Measurements from ENCODE around the gene PRPF19. TPM values are rescaled to one million over a fixed set of nuclear protein-coding genes. Genes with fewer than 3 reads are reported as not detected.

The PRPF19 gene
- total RNA-seq, 1 donor from 2014 or later: 120 TPM

DNA sequence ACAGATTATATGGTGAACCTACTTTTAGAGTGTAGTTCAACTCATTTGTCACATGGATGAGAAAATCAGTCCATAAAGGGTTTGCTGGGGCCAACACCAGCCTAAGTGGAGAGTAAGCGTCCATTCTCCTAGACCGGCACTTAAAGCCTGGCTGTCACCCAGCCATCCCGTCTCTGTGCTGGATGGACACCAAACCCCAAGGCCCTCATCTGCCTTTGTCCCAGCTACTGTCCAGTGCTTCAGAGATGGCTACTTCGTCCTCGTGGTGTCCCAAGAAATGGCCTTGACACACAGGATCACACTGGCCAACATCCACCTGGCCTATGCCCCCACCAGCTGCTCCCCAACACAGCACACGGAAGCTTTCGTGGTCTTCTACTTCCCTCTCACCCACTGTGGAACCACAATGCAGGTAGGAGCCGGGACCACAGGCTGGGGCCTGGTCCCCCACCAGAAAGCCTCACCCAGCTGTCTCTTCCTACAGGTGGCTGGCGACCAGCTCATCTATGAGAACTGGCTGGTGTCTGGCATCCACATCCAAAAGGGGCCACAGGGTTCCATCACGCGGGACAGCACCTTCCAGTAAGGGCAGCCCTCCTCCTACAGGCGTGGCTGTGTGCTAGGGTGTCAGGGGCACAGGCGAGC, 35.5 kb downstream of the PRPF19 start:
- Mint-ChIP-seq H3K9me3 (no peaks in the 10 kb centered on the region), H3K27me3 (no peaks in the 10 kb centered on the region), H3K4me3 (no peak overlapping the region), H3K27ac (no peak overlapping the region), H3K36me3 (no peaks in the 10 kb centered on the region), H3K4me1 (ENCODE audit: unreplicated experiment) (no peaks in the 10 kb centered on the region)
- no peak for TF ChIP-seq CTCF (conservative IDR thresholded peaks at IDR 0.05)
- no peak for DNase-seq (ENCODE audit: extremely low spot score, unreplicated experiment)

- no peak overlapping the region for H3K27ac Mint-ChIP-seq
- no peak overlapping the region for H3K4me3 Mint-ChIP-seq
- DNase-seq (ENCODE audit: extremely low spot score, unreplicated experiment): no peak
- no peaks in the 10 kb centered on the region for H3K4me1 Mint-ChIP-seq (ENCODE audit: unreplicated experiment)
- no peaks in the 10 kb centered on the region for H3K27me3 Mint-ChIP-seq
- H3K9me3 Mint-ChIP-seq: no peaks in the 10 kb centered on the region
- TF ChIP-seq CTCF (conservative IDR thresholded peaks at IDR 0.05): no peak
- no peaks in the 10 kb centered on the region for H3K36me3 Mint-ChIP-seq
These were observed 36.1 kb downstream of the PRPF19 start for GRCh38 chr11:60870276-60870675.

GRCh38 chr11:60869451-60869825, 36.9 kb downstream of the PRPF19 start:
- TF ChIP-seq CTCF (conservative IDR thresholded peaks at IDR 0.05): no peak
- no peak for DNase-seq (ENCODE audit: extremely low spot score, unreplicated experiment)
- peaks cover 2% of the 10 kb centered on the region for H3K4me1 Mint-ChIP-seq (ENCODE audit: unreplicated experiment)
- no peak overlapping the region for H3K4me3 Mint-ChIP-seq
- no peak overlapping the region for H3K27ac Mint-ChIP-seq
- H3K36me3 Mint-ChIP-seq: no peaks in the 10 kb centered on the region
- H3K9me3 Mint-ChIP-seq: no peaks in the 10 kb centered on the region
- no peaks in the 10 kb centered on the region for H3K27me3 Mint-ChIP-seq

DNA sequence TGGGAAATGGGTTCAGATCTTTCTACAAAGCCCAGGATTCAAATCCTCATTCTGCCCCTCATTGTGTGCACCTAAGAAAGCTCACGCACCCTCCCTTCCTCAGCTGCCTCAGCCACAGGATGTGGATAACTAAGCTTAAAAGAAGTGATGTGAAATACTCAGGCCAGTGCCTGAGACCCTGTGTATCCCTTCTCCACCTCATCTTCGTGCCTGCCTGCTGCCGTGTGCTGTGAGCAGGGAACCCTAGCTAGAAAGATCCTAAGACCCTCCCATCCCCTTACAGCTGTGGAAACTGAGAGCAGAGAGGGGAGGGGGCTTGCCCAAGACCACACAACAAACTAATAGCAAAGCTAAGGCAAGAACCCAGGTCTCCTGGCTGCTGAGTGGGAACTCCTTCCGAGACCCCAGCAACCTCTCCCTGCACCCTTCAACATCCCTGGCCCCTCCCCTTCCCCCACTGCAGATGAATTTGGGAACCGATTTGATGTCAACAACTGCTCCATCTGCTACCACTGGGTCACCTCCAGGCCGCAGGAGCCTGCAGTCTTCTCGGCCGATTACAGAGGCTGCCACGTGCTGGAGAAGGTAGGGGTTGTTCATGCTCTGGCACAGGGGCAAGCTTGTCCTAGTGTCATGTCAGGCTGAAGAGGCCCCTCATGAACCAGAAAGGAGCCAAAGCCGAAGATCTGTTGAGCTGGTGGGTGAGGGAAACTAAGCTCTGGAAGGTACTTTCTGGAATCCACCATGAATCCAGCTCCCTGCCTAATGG, 37.5 kb downstream of the PRPF19 start:
- Mint-ChIP-seq H3K4me1 (ENCODE audit: unreplicated experiment) (peaks cover 8% of the 10 kb centered on the region), H3K36me3 (no peaks in the 10 kb centered on the region), H3K27me3 (no peaks in the 10 kb centered on the region), H3K27ac (no peak overlapping the region), H3K4me3 (no peak overlapping the region), H3K9me3 (no peaks in the 10 kb centered on the region)
- TF ChIP-seq CTCF (conservative IDR thresholded peaks at IDR 0.05): no peak
- DNase-seq (ENCODE audit: extremely low spot score, unreplicated experiment): no peak

DNA sequence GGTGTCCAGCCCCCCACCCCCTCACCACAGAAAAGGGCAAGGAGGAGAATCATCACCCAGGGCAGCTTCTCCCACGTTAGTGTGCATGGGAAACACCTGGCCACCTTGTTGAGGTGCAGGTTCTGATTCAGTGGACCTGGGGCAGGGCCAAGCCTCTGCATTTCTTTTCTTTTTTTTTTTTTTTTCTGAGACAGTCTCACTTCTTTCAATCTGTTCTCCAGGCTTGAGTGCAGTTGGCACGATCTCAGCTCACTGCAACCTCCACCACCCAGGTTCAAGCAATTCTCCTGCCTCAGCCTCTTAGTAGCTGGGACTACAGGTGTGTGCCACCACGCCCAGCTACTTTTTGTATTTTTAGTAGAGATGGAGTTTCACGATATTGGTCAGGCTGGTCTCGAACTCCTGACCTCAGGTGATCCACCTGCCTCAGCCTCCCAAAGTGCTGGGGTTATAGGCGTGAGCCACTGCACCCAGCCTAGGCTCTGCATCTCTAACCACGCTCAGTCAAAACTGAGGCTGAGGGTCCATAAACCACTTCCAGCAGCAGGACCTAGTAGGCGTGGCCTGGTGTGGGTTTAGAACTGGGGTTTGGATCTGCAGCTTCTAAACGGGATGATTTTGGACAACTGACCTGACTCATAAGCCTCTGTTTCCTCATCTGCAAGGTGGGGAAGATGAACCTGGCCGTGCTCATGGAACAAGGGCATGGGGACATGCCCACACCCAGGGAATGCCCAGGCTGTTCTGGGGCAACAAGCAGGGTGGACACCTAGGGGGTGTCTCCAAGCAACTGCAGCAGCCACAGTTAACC, 38.3 kb downstream of the PRPF19 start:
- Mint-ChIP-seq H3K27ac (no peak overlapping the region), H3K27me3 (no peaks in the 10 kb centered on the region), H3K4me1 (ENCODE audit: unreplicated experiment) (peaks cover 10% of the 10 kb centered on the region), H3K9me3 (no peaks in the 10 kb centered on the region), H3K36me3 (no peaks in the 10 kb centered on the region), H3K4me3 (no peak overlapping the region)
- no peak for DNase-seq (ENCODE audit: extremely low spot score, unreplicated experiment)
- no peak for TF ChIP-seq CTCF (conservative IDR thresholded peaks at IDR 0.05)

Data from type B pancreatic cell (in vitro differentiated cells).